ENCODE data around the gene SLF1.
"Not testable (repeated sequence)": the region's sequence is repeated elsewhere in the genome, so short reads cannot be mapped to it uniquely, and the experiment has no call there.

SLF1 gene

DNA sequence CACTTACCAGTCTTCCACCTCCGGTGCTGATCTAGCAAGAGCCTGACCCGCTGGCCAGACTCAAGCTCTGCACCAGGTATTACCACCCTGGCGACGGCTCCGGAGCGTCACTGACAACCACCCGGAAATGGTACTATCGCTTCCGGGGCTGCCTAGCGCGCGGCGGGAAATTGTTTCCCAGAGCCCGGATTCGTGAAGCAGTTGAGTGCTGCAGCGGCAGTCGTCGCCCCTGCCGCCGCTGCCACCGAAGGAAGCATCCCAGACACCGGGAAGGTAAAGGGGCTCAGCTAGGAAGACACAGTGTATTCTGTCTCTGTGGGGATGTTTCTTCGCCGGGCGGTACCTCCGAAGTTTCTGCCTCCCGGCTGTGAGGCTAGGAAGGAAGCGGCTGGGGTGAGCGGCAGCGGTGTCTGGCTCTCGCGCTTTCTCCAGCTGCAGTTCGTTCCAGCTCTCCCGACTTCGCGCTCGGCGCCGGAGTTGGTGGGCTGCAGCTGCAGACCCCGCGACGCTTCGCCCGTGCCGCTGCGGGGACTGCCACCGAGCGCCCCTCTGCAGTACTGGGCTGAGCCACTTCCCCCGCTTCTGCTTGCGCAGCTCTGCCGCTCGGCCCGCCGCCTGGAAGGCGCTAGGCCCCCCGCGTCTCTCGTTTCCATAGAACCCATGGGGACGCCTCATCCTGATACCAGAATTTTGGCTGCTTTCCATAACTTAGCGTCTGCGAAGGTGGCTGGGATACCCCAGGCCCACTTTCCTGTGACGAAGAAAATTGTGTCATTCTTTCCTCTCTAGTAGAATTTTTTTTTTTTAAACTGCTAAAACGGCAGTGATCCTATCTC lies at the start of gene SLF1, which contains the start of gene KIAA0825:
Gene SLF1, plus strand, starts transcription at position 177 of the 836 bp plus-strand sequence. CDS start 10,142 bp downstream, outside the sequence.
Gene KIAA0825, minus strand, starts transcription at position 112 of the 836 bp plus-strand sequence. CDS start 81,478 bp downstream, outside the sequence.
- Histone ChIP-seq H3K4me1 (peaks cover 53% of the 10 kb centered on the region), H4K20me1 (peaks cover 10% of the 10 kb centered on the region; the same call in 1 of the 2 replicates)
- no peak for TF ChIP-seq Cebpa-rat (IDR thresholded peaks at IDR 0.05)

DNA sequence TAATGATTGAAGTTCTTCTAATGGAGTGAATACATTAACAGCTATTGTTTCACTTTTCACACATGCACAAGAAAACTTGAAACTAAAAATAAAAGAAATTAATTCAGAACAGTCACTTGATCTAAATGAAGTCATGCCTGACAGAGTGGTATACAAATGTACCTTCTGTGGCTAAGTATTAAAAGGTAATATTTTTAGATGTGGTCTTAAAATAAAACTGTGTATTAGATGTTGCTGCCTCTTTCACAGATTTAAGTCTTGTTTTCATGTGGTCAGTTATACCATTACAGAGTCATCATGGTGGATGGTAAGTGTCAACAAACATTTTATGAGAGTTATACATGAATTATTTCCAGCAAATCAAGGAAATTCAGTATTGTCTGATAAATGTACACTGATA lies 47.1 kb upstream of the SLF1 start:
- Histone ChIP-seq H3K9me3 (no peaks in the 10 kb centered on the region), H3K9ac (no peak overlapping the region), H3K36me3 (no peaks in the 10 kb centered on the region), H3K27ac (no peak overlapping the region), H4K20me1 (no peaks in the 10 kb centered on the region), H3K27me3 (no peaks in the 10 kb centered on the region), H3K4me1 (peaks cover 10% of the 10 kb centered on the region), H3K4me2 (no peak overlapping the region), H3K4me3 (no peak overlapping the region)
- no peak for TF ChIP-seq Cebpa-rat (IDR thresholded peaks at IDR 0.05)

More for the DNA sequence above, at the start of gene SLF1, which contains the start of gene KIAA0825:
- Histone ChIP-seq H3K27ac (peak within 1 kb of the TSS; percentile 57), H3K36me3 (no peaks in the 10 kb centered on the region), H3K9me3 (no peaks in the 10 kb centered on the region), H3K4me2 (peak within 1 kb of the TSS; percentile 83), H3K27me3 (no peaks in the 10 kb centered on the region), H3K9ac (peak within 1 kb of the TSS; percentile 81), H3K4me3 (peak within 1 kb of the TSS; percentile 82)

DNA sequence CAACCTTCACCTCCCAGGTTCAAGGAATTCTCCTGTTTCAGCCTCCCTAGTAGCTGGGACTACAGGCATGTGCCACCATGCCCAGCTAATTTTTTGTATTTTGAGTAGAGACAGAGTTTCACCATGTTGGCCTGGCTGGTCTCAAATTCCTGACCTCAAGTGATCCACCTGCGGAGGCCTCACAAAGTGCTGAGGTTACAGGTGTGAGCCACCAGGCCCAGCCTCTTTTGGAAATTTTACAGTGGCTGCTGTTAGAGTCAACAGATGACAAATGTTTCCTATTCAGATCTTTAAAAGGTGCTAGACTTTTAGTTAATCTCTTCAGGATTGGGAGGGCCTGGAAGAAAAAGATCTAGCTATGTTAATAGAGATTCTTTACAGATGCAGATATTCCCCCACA lies 45.1 kb upstream of the SLF1 start:
- H3K9me3 ChIP-seq, H3K27me3 ChIP-seq, H3K9ac ChIP-seq, H4K20me1 ChIP-seq, H3K27ac ChIP-seq, H3K36me3 ChIP-seq, H3K4me3 ChIP-seq, H3K4me2 ChIP-seq: not testable (repeated sequence)
- peaks cover 29% of the 10 kb centered on the region for H3K4me1 ChIP-seq

DNA sequence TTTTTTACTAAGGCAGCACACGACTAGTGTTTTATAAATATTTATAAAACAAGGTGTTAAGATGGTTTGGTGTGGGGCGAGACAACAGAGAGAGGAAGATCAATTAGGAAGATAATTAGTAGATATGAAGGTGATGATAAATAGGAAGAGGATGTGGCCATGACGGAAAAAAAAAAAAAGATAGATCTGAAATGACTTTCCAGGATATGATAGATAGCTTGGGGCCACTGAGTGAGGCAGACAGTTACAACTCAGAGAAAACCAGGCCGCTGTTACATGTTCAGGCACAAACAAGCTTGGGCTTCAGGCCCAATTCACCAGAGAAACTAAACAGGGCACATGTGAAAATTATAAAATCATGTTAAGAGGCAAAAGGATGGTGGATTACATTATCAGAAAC lies 43.3 kb upstream of the SLF1 start:
- Histone ChIP-seq H3K4me2 (no peak overlapping the region), H3K36me3 (no peaks in the 10 kb centered on the region), H3K27ac (no peak overlapping the region), H3K4me1 (peaks cover 40% of the 10 kb centered on the region), H3K9ac (no peak overlapping the region), H3K27me3 (no peaks in the 10 kb centered on the region), H3K9me3 (no peaks in the 10 kb centered on the region), H3K4me3 (no peak overlapping the region), H4K20me1 (no peaks in the 10 kb centered on the region)
- TF ChIP-seq Cebpa-rat (IDR thresholded peaks at IDR 0.05): no peak

DNA sequence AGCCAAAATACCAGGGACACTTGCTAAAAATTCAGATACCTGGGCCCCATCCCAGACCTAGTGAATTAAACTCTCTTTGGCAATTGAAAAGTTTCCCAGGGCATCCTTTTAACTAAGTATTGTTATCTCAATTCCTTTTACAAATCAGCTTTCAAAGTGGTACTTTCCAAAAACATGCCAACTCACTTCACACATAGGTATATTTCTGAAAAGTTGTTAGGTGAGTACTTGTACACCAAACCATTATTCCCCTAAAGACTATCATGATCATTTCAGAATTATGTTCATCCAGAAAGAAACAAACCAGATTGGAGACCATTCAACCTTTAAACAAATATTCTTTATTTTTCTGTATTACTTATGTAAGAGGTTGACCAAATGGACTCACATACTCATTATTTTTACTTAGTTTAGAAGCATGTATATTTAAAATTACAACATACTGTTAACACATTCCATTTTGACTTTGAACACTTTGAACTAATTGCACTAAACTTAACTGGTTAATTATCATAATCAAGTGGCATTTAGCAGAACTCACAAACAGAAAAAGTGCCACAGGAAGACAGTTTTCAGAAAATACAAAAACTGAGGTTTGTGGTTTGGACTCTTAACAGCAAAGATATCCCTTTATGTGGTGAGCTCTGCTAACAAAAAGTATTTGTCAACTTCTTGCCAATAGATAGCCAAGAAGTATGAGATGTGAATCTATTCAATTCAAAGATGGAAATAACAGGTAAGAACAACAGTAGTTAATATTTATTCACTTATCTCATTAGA lies 40.8 kb upstream of the SLF1 start:
- Histone ChIP-seq H3K4me3 (no peak overlapping the region), H3K9me3 (no peaks in the 10 kb centered on the region), H3K27ac (no peak overlapping the region), H3K9ac (no peak overlapping the region), H3K4me2 (peak overlapping the region; percentile 74), H3K27me3 (no peaks in the 10 kb centered on the region), H4K20me1 (no peaks in the 10 kb centered on the region), H3K4me1 (peaks cover 31% of the 10 kb centered on the region), H3K36me3 (no peaks in the 10 kb centered on the region)
- no peak for TF ChIP-seq Cebpa-rat (IDR thresholded peaks at IDR 0.05)

DNA sequence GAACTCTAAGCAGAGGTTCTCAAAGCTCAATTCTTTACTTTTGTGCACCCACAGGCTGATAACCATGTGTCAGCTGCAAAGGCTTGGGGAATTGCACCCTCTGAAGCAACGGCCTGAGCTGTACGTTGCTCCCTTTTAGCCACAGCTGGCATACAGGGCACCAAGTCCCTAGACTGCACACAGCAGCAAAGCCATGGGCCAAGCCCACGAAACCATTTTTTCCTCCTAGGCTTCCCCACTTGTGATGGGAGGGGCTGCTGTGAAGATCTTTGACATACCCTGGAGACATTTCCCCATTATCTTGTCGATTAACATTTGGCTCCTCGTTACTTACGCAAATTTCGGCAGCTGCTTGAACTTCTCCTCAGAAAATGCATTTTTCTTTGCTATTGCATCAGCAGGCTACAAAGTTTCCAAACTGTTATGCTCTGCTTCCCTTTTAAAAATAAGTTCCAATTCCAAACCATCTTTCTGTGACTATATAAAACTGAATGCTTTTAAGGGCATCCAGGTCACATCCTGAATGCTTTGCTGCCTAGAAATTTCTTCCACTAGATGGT lies 23.1 kb upstream of the SLF1 start:
- no peak for TF ChIP-seq Cebpa-rat (IDR thresholded peaks at IDR 0.05)
- no peak overlapping the region for H3K4me2 ChIP-seq
- no peak overlapping the region for H3K9ac ChIP-seq
- H3K27ac ChIP-seq: no peak overlapping the region
- H3K27me3 ChIP-seq: no peaks in the 10 kb centered on the region
- no peaks in the 10 kb centered on the region for H3K4me1 ChIP-seq
- H4K20me1 ChIP-seq: no peaks in the 10 kb centered on the region
- H3K36me3 ChIP-seq: no peaks in the 10 kb centered on the region; the same call in 1 of the 2 replicates
- no peak overlapping the region for H3K4me3 ChIP-seq
- no peaks in the 10 kb centered on the region for H3K9me3 ChIP-seq

DNA sequence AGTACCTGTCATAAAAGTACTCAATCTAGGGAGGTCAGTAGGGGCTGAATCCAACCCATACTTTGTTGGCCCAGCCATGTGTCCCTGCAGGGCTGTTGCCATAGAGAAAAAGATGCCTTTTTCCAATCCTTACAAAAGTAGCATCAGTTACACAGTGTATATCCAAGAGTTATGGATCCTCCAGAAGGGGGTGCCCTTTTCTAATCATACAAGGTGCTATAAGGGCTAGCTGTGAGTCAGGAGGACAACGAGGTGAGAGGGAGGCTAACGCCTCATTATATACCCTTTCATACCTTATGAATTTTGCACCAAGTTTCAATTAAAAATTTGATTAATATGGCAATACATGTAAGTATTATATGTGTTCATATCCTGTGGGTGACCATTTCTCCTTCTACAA lies 4.9 kb upstream of the SLF1 start:
- Histone ChIP-seq H3K4me2 (no peak overlapping the region), H3K9ac (no peak overlapping the region)
- no peak for TF ChIP-seq Cebpa-rat (IDR thresholded peaks at IDR 0.05)

DNA sequence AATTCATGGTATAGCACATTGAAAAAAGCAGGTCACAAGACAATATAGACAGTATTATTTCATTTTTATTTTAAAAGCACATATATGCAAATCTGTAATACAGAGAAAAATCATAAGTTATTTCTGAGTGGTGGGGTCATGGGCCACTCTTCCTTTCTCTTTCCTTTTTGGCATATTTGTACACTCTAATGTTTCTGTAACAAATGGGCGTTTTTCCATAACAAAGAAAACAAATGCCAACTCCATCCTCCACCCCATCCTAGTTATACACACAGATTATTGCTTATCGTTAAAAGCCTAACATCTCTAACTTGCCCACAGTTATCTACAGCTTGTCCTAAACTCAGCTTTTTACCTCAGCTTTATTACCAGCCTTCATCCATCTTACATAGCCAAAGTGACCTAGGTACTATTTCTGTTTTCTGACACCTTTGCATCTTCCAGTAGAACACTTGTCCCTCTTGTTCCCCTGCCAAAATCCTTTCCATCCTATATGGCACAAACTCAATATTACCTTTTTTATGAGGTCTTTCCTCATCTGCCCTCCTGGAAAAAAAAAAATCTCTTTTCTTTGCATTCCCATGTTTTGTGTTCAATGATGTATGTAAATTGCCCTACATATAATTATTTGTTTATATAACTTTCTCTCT lies 4.2 kb upstream of the SLF1 start:
- no peaks in the 10 kb centered on the region for H3K36me3 ChIP-seq
- H3K4me1 ChIP-seq: peaks cover 20% of the 10 kb centered on the region

More for the DNA sequence above, 4.9 kb upstream of the SLF1 start:
- Histone ChIP-seq H3K4me3 (no peak overlapping the region), H3K36me3 (no peaks in the 10 kb centered on the region), H3K27ac (no peak overlapping the region), H4K20me1 (no peaks in the 10 kb centered on the region), H3K4me1 (peaks cover 19% of the 10 kb centered on the region), H3K9me3 (no peaks in the 10 kb centered on the region), H3K27me3 (no peaks in the 10 kb centered on the region)

DNA sequence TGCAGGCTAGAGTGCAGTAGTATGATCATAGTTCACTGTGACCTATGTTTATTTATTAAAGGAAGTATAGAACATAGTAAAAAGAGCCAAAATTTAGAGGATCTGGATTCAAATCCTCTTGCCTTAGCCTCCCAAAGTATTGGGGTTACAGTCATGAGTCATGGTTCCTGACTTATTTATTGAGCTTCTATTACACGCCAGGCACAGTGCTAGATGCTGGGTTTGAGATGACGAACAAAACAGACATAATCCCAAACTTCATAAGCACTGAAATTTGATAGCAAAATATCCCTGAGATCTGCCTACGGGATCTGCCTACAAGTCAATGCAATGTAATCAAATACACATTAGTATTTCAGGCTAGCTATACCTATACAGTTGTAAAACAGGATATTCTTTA lies 2.6 kb upstream of the SLF1 start:
- Histone ChIP-seq H3K9me3 (no peaks in the 10 kb centered on the region), H3K9ac (no peak overlapping the region), H3K36me3 (no peaks in the 10 kb centered on the region), H3K27me3 (no peaks in the 10 kb centered on the region), H3K4me1 (peaks cover 34% of the 10 kb centered on the region), H3K4me2 (no peak overlapping the region), H3K27ac (no peak overlapping the region), H3K4me3 (no peak overlapping the region), H4K20me1 (peaks cover 10% of the 10 kb centered on the region; the same call in 1 of the 2 replicates)
- no peak for TF ChIP-seq Cebpa-rat (IDR thresholded peaks at IDR 0.05)

More for the DNA sequence above, 4.2 kb upstream of the SLF1 start:
- Histone ChIP-seq H3K27ac (no peak overlapping the region), H3K4me3 (no peak overlapping the region), H4K20me1 (peaks cover 2% of the 10 kb centered on the region; the same call in 1 of the 2 replicates), H3K27me3 (no peaks in the 10 kb centered on the region), H3K9ac (no peak overlapping the region), H3K4me2 (no peak overlapping the region), H3K9me3 (no peaks in the 10 kb centered on the region)
- no peak for TF ChIP-seq Cebpa-rat (IDR thresholded peaks at IDR 0.05)
